Type B pancreatic cell (in vitro differentiated cells): ENCODE measurements around the gene C20orf96. TPM values are rescaled to one million over a fixed set of nuclear protein-coding genes. Genes with fewer than 3 reads are reported as not detected.

Source experiments
- DNase-seq: peaks from one replicate; pipeline ENCODE4 v3.0.0; 2021; ENCODE audit warnings: mixed read lengths; ENCODE audit not compliant: unreplicated experiment; ENCODE audit errors: extremely low spot score
- H3K27ac Mint-ChIP-seq: 2 replicates; pipeline ENCODE4 v1.8.0; 2021; ENCODE audit warnings: mild to moderate bottlenecking, mixed read lengths
- H3K27me3 Mint-ChIP-seq: 2 replicates; pipeline ENCODE4 v1.8.0; 2021; ENCODE audit warnings: mixed read lengths
- H3K36me3 Mint-ChIP-seq: 2 replicates; pipeline ENCODE4 v1.8.0; 2021; ENCODE audit warnings: mixed read lengths
- H3K4me1 Mint-ChIP-seq: one replicate; pipeline ENCODE4 v1.8.0; 2021; ENCODE audit warnings: mixed read lengths; ENCODE audit not compliant: unreplicated experiment
- H3K4me3 Mint-ChIP-seq: 2 replicates; pipeline ENCODE4 v1.8.0; 2021; ENCODE audit warnings: mild to moderate bottlenecking, mixed read lengths
- H3K9me3 Mint-ChIP-seq: 2 replicates; pipeline ENCODE4 v1.8.0; 2021; ENCODE audit warnings: mixed read lengths
- total RNA-seq: library from RNA; stranded (reverse); gene quantifications from 2 replicates; pipeline ENCODE4 v1.2.1, GENCODE V29; 2021; ENCODE audit warnings: low replicate concordance
- TF ChIP-seq, protein P1 (sequence below): fragments of 200-600 bp; sonication (generic); conservative IDR thresholded peaks from 2 replicates; pipeline ENCODE4 v1.5.0; 2021; ENCODE audit warnings: antibody characterized with exemption, mild to moderate bottlenecking

The C20orf96 gene
- total RNA-seq, 1 donor from 2014 or later, result 27.0 TPM

DNA sequence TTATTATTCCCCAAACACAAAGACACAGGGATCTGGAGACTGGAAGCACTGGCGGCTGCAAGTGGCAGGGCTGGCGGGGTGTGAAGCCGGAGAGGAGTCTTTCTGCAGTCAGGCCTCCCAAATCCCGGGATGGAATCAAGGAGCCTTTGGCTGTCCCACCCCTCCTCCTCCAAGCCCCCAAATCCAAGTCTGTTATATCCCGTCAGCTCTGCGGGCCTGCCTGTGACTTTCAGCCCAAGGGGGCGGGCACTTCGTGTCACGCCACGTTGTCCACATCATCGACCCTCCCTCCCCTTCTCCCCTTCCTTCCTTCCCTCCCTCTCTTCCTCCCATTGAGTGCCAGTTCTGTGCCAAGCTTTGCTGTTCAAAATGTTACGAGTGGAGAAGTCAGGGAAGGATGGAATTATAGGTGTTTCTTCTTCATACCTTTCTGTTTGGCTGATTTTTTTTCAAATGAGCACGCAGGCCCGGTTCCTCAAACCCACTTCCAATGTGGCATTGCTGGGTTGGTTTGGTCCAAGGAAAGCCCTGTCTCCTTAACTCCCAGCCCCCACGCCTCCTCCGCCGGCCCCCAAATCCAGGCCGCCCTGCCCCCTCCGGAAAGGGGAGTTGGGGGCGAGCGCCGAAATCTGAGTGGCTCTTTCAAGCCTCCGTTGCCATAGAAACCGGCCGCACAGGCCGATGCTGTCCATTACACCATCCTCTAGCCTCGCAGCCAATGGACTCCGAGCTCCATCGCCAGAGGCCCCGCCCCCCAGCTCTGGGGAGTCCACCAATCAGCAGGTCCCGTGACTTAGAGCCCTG is 19.5 kb upstream of the C20orf96 start:
- H3K27ac Mint-ChIP-seq, result peak overlapping the region; percentile 86
- peaks cover 19% of the 10 kb centered on the region for H3K4me1 Mint-ChIP-seq
- peak overlapping the region; percentile 89 for H3K4me3 Mint-ChIP-seq
- H3K9me3 Mint-ChIP-seq, result no peaks in the 10 kb centered on the region
- no peaks in the 10 kb centered on the region for H3K27me3 Mint-ChIP-seq
- no peaks in the 10 kb centered on the region for H3K36me3 Mint-ChIP-seq
- DNase-seq, result peak; percentile 97
- TF ChIP-seq, protein P1, sequence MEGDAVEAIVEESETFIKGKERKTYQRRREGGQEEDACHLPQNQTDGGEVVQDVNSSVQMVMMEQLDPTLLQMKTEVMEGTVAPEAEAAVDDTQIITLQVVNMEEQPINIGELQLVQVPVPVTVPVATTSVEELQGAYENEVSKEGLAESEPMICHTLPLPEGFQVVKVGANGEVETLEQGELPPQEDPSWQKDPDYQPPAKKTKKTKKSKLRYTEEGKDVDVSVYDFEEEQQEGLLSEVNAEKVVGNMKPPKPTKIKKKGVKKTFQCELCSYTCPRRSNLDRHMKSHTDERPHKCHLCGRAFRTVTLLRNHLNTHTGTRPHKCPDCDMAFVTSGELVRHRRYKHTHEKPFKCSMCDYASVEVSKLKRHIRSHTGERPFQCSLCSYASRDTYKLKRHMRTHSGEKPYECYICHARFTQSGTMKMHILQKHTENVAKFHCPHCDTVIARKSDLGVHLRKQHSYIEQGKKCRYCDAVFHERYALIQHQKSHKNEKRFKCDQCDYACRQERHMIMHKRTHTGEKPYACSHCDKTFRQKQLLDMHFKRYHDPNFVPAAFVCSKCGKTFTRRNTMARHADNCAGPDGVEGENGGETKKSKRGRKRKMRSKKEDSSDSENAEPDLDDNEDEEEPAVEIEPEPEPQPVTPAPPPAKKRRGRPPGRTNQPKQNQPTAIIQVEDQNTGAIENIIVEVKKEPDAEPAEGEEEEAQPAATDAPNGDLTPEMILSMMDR, result no peak

DNA sequence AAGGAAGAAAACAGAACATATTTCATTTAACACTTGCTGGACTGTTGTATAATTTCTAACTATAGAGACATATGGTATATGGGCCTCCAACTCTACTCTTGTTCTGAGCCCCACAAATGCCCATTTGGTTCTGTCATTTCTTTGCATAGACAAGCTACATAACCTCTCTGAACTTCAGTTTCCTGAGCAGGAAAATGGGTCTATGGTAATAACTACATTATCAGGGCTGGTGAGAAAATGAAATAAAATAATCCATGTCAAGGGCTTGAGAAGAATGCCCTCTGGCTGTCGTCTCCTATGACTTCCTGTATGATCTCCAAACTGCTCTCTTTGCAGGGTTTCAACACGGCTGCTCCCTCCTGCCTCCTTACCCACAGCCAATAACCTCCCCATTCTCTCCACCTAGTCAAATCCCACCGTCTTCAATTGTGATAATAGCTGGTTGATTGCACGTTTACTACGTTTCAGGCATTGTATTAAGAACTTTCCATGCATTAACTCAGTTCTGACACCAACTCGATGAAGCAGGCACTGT is 18.8 kb upstream of the C20orf96 start:
- Mint-ChIP-seq H3K4me3 (peak overlapping the region; percentile 89), H3K4me1 (peaks cover 19% of the 10 kb centered on the region), H3K36me3 (no peaks in the 10 kb centered on the region), H3K27me3 (no peaks in the 10 kb centered on the region), H3K9me3 (no peaks in the 10 kb centered on the region), H3K27ac (peak overlapping the region; percentile 86)
- no peak for DNase-seq
- TF ChIP-seq, protein P1, result no peak

DNA sequence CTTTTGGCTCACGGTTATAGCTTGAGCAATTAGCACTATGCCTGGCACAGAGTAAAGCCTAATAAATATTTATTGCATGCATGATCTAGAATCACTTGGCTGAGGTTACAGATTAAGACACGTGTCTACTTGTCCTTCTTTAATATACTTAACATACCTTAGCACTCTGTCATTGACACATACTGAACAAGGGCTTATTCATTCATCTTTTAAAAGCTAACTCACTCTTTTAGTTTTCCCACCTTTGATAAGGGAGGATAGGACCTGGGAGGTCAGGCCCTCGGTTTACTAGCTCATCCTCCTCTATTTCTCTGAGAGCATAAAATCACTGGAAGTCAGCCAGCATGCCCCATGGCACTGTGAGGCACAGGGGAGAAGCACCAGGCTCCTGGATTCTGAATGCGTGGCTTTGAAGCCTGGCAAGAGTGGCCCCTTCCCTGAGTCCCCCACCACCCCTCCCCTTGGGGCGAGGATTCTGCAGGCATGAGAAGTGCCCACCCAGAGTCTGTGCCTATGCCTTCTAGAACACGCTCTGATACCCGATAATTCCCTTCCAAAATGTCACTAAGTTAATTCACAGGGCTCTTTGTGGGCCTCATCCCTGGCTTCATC is 18.0 kb upstream of the C20orf96 start:
- Mint-ChIP-seq H3K27me3 (no peaks in the 10 kb centered on the region), H3K36me3 (no peaks in the 10 kb centered on the region), H3K9me3 (no peaks in the 10 kb centered on the region), H3K4me1 (peaks cover 19% of the 10 kb centered on the region), H3K4me3 (peak overlapping the region; percentile 23), H3K27ac (peak overlapping the region; percentile 35)
- no peak for DNase-seq
- TF ChIP-seq, protein P1, result no peak

DNA sequence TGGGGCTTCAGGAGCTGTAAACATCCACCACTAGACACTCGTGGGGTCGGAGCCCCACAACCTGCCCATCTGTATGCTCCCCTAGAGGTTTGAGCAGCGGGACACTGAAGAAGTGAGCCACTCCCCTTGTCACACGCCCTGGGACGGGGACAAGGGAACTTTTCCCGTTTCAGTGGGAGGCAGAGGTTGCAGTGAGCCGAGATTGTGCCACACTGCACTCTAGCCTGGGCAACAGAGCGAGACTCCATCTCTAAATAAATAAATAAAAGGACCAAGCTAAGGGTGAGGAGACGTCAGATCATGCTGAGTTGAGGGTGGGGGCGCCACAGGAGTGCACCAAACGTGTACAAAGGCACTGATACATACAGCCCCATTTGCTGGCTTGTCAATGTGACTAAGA is 15.2 kb upstream of the C20orf96 start:
- no peak for DNase-seq
- Mint-ChIP-seq H3K4me1 (peaks cover 34% of the 10 kb centered on the region), H3K9me3 (no peaks in the 10 kb centered on the region), H3K36me3 (peaks cover 9% of the 10 kb centered on the region), H3K4me3 (no peak overlapping the region), H3K27me3 (no peaks in the 10 kb centered on the region), H3K27ac (no peak overlapping the region)
- TF ChIP-seq, protein P1, result no peak

DNA sequence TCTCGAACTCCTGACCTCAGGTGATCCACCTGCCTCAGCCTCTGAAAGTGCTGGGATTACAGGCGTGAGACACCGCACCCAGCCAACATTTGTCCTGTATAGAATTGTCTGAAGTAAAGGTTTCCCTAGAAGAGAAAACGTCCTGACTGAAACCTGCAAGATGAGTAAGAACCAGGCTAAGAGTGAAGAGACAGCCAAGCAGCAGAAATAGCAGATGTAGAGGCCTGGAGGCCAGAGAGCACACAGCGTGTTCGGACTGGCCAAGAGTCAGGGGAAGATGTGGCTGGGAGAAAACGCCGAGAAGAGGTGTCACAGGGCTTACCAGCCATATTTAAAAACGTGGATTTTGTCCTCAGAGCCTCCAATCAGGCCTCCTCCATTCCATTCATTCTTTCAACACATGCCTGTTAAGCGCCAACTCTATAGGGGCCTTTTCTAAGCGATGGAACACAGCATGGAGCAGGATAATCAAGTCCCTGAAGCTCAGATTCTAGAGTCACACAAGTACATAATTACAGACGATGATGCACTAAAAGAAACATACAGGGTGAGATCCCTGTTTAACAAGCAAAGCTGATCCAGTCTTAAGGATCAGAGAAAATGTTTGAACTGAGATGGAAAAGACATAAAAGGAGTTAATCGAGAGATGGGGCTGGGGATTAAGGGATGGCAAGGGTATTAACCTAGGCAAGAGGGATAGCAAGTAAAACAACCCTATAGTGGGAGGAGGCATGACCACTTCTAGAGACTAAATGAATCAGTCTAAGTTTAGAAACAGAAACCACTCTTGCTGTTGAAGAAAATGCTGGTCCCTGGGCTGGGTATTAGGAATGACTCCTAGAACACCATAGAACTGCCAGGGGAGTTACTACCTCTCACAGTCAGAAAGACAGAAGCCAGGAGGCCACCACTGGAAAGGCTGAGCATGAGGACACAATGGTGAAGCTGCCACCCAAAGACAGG is 11.6 kb upstream of the C20orf96 start:
- Mint-ChIP-seq H3K9me3 (no peaks in the 10 kb centered on the region), H3K27me3 (no peaks in the 10 kb centered on the region), H3K27ac (peak overlapping the region; percentile 1), H3K4me1 (peaks cover 34% of the 10 kb centered on the region), H3K36me3 (peaks cover 22% of the 10 kb centered on the region), H3K4me3 (no peak overlapping the region)
- no peak for DNase-seq
- TF ChIP-seq, protein P1, result no peak
